GM23248 (cell line): ENCODE data around the gene SRR.

ENCODE experiments used
- EZH2 ChIP-seq: fragments of 200-600 bp; sonication (generic); IDR thresholded peaks from 2 replicates; pipeline ENCODE4 v1.6.1; 2018; ENCODE audit warnings: antibody characterized with exemption, mild to moderate bottlenecking; ENCODE audit not compliant: insufficient read depth, poor library complexity, severe bottlenecking
- EZH2phosphoT487 ChIP-seq: fragments of 200-600 bp; sonication (generic); IDR thresholded peaks from 2 replicates; pipeline ENCODE4 v1.6.1; 2018; ENCODE audit warnings: antibody characterized with exemption, moderate library complexity, mild to moderate bottlenecking, low read depth; ENCODE audit not compliant: insufficient read depth

GRCh38 chr17:2372180-2372579 lies 68.4 kb downstream of the SRR start:
- TF ChIP-seq EZH2phosphoT487 (no peak), EZH2 (no peak)
